ENCODE data around the gene ANKRD44.

- no peak for TF ChIP-seq CTCF (IDR thresholded peaks at IDR 0.05)
- no peak for TF ChIP-seq ZFX (IDR thresholded peaks at IDR 0.05; ENCODE audit: borderline replicate concordance)
Observed at GRCh38 chr2:197097578-197098366, 212.8 kb downstream of the ANKRD44 start.

Data from 22Rv1 (cell line).